ENCODE results near the gene OLIG1. TPM values are rescaled to one million over a fixed set of nuclear protein-coding genes. Genes with fewer than 3 reads are reported as not detected.

Gene OLIG1
- total RNA-seq, 3 donors from 2014 or later: not detected

GRCh38 chr21:33037501-33037900 lies 32.4 kb upstream of the OLIG1 start:
- Mint-ChIP-seq H3K9me3 (peaks cover 4% of the 10 kb centered on the region), H3K27me3 (ENCODE audit: low read depth) (peaks cover 33% of the 10 kb centered on the region), H3K4me1 (ENCODE audit: low read depth) (peaks cover 8% of the 10 kb centered on the region), H3K4me3 (no peak overlapping the region), H3K36me3 (ENCODE audit: insufficient read depth) (peaks cover 1% of the 10 kb centered on the region)
- DNase-seq: no peak
- ATAC-seq: no peak

GRCh38 chr21:33039536-33039935 lies 30.4 kb upstream of the OLIG1 start:
- Mint-ChIP-seq H3K4me1 (ENCODE audit: low read depth) (peaks cover 8% of the 10 kb centered on the region), H3K27me3 (ENCODE audit: low read depth) (peaks cover 29% of the 10 kb centered on the region)

GRCh38 chr21:33040215-33040614 lies 29.7 kb upstream of the OLIG1 start:
- ATAC-seq (no peak), DNase-seq (no peak)
- peaks cover 31% of the 10 kb centered on the region for H3K27me3 Mint-ChIP-seq (ENCODE audit: low read depth)
- H3K4me3 Mint-ChIP-seq: no peak overlapping the region
- H3K4me1 Mint-ChIP-seq (ENCODE audit: low read depth): peaks cover 8% of the 10 kb centered on the region
- peaks cover 4% of the 10 kb centered on the region for H3K9me3 Mint-ChIP-seq
- peaks cover 1% of the 10 kb centered on the region for H3K36me3 Mint-ChIP-seq (ENCODE audit: insufficient read depth)

More at GRCh38 chr21:33039536-33039935, 30.4 kb upstream of the OLIG1 start:
- no peak overlapping the region for H3K4me3 Mint-ChIP-seq
- no peak for ATAC-seq
- peaks cover 1% of the 10 kb centered on the region for H3K36me3 Mint-ChIP-seq (ENCODE audit: insufficient read depth)
- DNase-seq: no peak
- H3K9me3 Mint-ChIP-seq: peaks cover 4% of the 10 kb centered on the region

- peaks cover 39% of the 10 kb centered on the region for H3K27me3 Mint-ChIP-seq (ENCODE audit: low read depth)
Measured at GRCh38 chr21:33041981-33042380, 28.0 kb upstream of the OLIG1 start.

GRCh38 chr21:33042812-33043211 lies 27.1 kb upstream of the OLIG1 start:
- Mint-ChIP-seq H3K4me1 (ENCODE audit: low read depth) (no peaks in the 10 kb centered on the region), H3K27me3 (ENCODE audit: low read depth) (peaks cover 47% of the 10 kb centered on the region), H3K4me3 (no peak overlapping the region), H3K9me3 (peaks cover 4% of the 10 kb centered on the region), H3K36me3 (ENCODE audit: insufficient read depth) (peaks cover 1% of the 10 kb centered on the region)
- DNase-seq (no peak), ATAC-seq (no peak)

More at GRCh38 chr21:33041981-33042380, 28.0 kb upstream of the OLIG1 start:
- H3K36me3 Mint-ChIP-seq (ENCODE audit: insufficient read depth): peaks cover 1% of the 10 kb centered on the region
- H3K4me1 Mint-ChIP-seq (ENCODE audit: low read depth): peaks cover under 1% of the 10 kb centered on the region
- H3K9me3 Mint-ChIP-seq: peaks cover 4% of the 10 kb centered on the region
- no peak overlapping the region for H3K4me3 Mint-ChIP-seq
- DNase-seq: no peak
- ATAC-seq: no peak

- no peaks in the 10 kb centered on the region for H3K9me3 Mint-ChIP-seq
- ATAC-seq: no peak
- no peaks in the 10 kb centered on the region for H3K4me1 Mint-ChIP-seq (ENCODE audit: low read depth)
- H3K27me3 Mint-ChIP-seq (ENCODE audit: low read depth): peaks cover 39% of the 10 kb centered on the region
- no peaks in the 10 kb centered on the region for H3K36me3 Mint-ChIP-seq (ENCODE audit: insufficient read depth)
- H3K4me3 Mint-ChIP-seq: no peak overlapping the region
- DNase-seq: no peak
Measured at GRCh38 chr21:33046455-33046854, 23.5 kb upstream of the OLIG1 start.

GRCh38 chr21:33047231-33047630 lies 22.7 kb upstream of the OLIG1 start:
- ATAC-seq (no peak), DNase-seq (no peak)
- Mint-ChIP-seq H3K27me3 (ENCODE audit: low read depth) (peaks cover 32% of the 10 kb centered on the region), H3K36me3 (ENCODE audit: insufficient read depth) (no peaks in the 10 kb centered on the region), H3K9me3 (no peaks in the 10 kb centered on the region), H3K4me1 (ENCODE audit: low read depth) (no peaks in the 10 kb centered on the region), H3K4me3 (no peak overlapping the region)

- no peaks in the 10 kb centered on the region for H3K4me1 Mint-ChIP-seq (ENCODE audit: low read depth)
- ATAC-seq (no peak), DNase-seq (no peak)
- peaks cover 11% of the 10 kb centered on the region for H3K27me3 Mint-ChIP-seq (ENCODE audit: low read depth)
- no peaks in the 10 kb centered on the region for H3K9me3 Mint-ChIP-seq
- H3K36me3 Mint-ChIP-seq (ENCODE audit: insufficient read depth): no peaks in the 10 kb centered on the region
- H3K4me3 Mint-ChIP-seq: no peak overlapping the region
Measured at GRCh38 chr21:33051925-33052324, 18.0 kb upstream of the OLIG1 start.

GRCh38 chr21:33053951-33054350 lies 16.0 kb upstream of the OLIG1 start:
- H3K4me1 Mint-ChIP-seq (ENCODE audit: low read depth): peaks cover 1% of the 10 kb centered on the region
- no peaks in the 10 kb centered on the region for H3K36me3 Mint-ChIP-seq (ENCODE audit: insufficient read depth)
- H3K9me3 Mint-ChIP-seq: no peaks in the 10 kb centered on the region
- DNase-seq (no peak), ATAC-seq (no peak)
- no peaks in the 10 kb centered on the region for H3K27me3 Mint-ChIP-seq (ENCODE audit: low read depth)
- H3K4me3 Mint-ChIP-seq: no peak overlapping the region

GRCh38 chr21:33055991-33056390 lies 13.9 kb upstream of the OLIG1 start:
- peaks cover 2% of the 10 kb centered on the region for H3K4me1 Mint-ChIP-seq (ENCODE audit: low read depth)
- no peaks in the 10 kb centered on the region for H3K9me3 Mint-ChIP-seq
- H3K27me3 Mint-ChIP-seq (ENCODE audit: low read depth): peaks cover 2% of the 10 kb centered on the region
- ATAC-seq (no peak), DNase-seq (no peak)
- H3K36me3 Mint-ChIP-seq (ENCODE audit: insufficient read depth): no peaks in the 10 kb centered on the region
- H3K4me3 Mint-ChIP-seq: no peak overlapping the region

GRCh38 chr21:33057385-33057940 lies 12.5 kb upstream of the OLIG1 start:
- Mint-ChIP-seq H3K36me3 (ENCODE audit: insufficient read depth) (no peaks in the 10 kb centered on the region), H3K9me3 (no peaks in the 10 kb centered on the region), H3K27me3 (ENCODE audit: low read depth) (peaks cover 3% of the 10 kb centered on the region), H3K4me3 (no peak overlapping the region), H3K4me1 (ENCODE audit: low read depth) (peaks cover 2% of the 10 kb centered on the region)
- DNase-seq (no peak), ATAC-seq (no peak)

- H3K27me3 Mint-ChIP-seq (ENCODE audit: low read depth): peaks cover 13% of the 10 kb centered on the region
- ATAC-seq: no peak
- no peak for DNase-seq
- H3K4me3 Mint-ChIP-seq: no peak overlapping the region
- H3K36me3 Mint-ChIP-seq (ENCODE audit: insufficient read depth): no peaks in the 10 kb centered on the region
- H3K4me1 Mint-ChIP-seq (ENCODE audit: low read depth): peaks cover 2% of the 10 kb centered on the region
- H3K9me3 Mint-ChIP-seq: no peaks in the 10 kb centered on the region
Measured at GRCh38 chr21:33058527-33058926, 11.4 kb upstream of the OLIG1 start.

GRCh38 chr21:33058957-33059356 lies 11.0 kb upstream of the OLIG1 start:
- Mint-ChIP-seq H3K9me3 (no peaks in the 10 kb centered on the region), H3K27me3 (ENCODE audit: low read depth) (peaks cover 17% of the 10 kb centered on the region), H3K4me1 (ENCODE audit: low read depth) (peaks cover 2% of the 10 kb centered on the region), H3K4me3 (no peak overlapping the region), H3K36me3 (ENCODE audit: insufficient read depth) (no peaks in the 10 kb centered on the region)
- DNase-seq: no peak
- no peak for ATAC-seq

GRCh38 chr21:33059380-33059841 lies 10.5 kb upstream of the OLIG1 start:
- ATAC-seq (no peak), DNase-seq (no peak)
- H3K27me3 Mint-ChIP-seq (ENCODE audit: low read depth): peaks cover 18% of the 10 kb centered on the region
- H3K9me3 Mint-ChIP-seq: no peaks in the 10 kb centered on the region
- H3K36me3 Mint-ChIP-seq (ENCODE audit: insufficient read depth): no peaks in the 10 kb centered on the region
- H3K4me3 Mint-ChIP-seq: no peak overlapping the region
- H3K4me1 Mint-ChIP-seq (ENCODE audit: low read depth): peaks cover 2% of the 10 kb centered on the region

- Mint-ChIP-seq H3K9me3 (no peaks in the 10 kb centered on the region), H3K4me1 (ENCODE audit: low read depth) (peaks cover 2% of the 10 kb centered on the region), H3K27me3 (ENCODE audit: low read depth) (peaks cover 30% of the 10 kb centered on the region), H3K4me3 (no peak overlapping the region), H3K36me3 (ENCODE audit: insufficient read depth) (no peaks in the 10 kb centered on the region)
- DNase-seq (no peak), ATAC-seq (no peak)
Measured at GRCh38 chr21:33061233-33061632, 8.7 kb upstream of the OLIG1 start.
